Trophoblast cell (in vitro differentiated cells and primary cell): Measurements from ENCODE around the gene TBC1D21.
A peak's percentile ranks its signal among the peaks of the same experiment; 100 is the strongest.

ENCODE experiments used
- DNase-seq, 2 donors: peaks; one replicate each; pipeline ENCODE4 v3.0.0-alpha.2; 2016
- H2AFZ ChIP-seq: 2 replicates; pipeline ENCODE4 v1.6.1; 2013; ENCODE audit warnings: low read length, moderate library complexity, mild to moderate bottlenecking; ENCODE audit not compliant: insufficient read depth, poor library complexity
- H2AK5ac ChIP-seq: 2 replicates; pipeline ENCODE4 v1.6.1; 2013; ENCODE audit warnings: mild to moderate bottlenecking, low read length
- H2BK120ac ChIP-seq: 2 replicates; pipeline ENCODE4 v1.6.1; 2013; ENCODE audit warnings: low read length, mild to moderate bottlenecking, moderate library complexity; ENCODE audit not compliant: insufficient read depth, poor library complexity
- H2BK12ac ChIP-seq: 2 replicates; pipeline ENCODE4 v1.6.1; 2013; ENCODE audit warnings: mild to moderate bottlenecking, low read length, moderate library complexity
- H2BK5ac ChIP-seq: 2 replicates; pipeline ENCODE4 v1.6.1; 2013; ENCODE audit warnings: low read length, low read depth, moderate library complexity, mild to moderate bottlenecking; ENCODE audit not compliant: poor library complexity
- H3K14ac ChIP-seq: 2 replicates; pipeline ENCODE4 v1.6.1; 2013; ENCODE audit warnings: mild to moderate bottlenecking, low read length
- H3K18ac ChIP-seq: 2 replicates; pipeline ENCODE4 v1.6.1; 2013; ENCODE audit warnings: mild to moderate bottlenecking, low read length
- H3K23ac ChIP-seq: 2 replicates; pipeline ENCODE4 v1.6.1; 2013; ENCODE audit warnings: low read length
- H3K27ac ChIP-seq: 2 replicates; pipeline ENCODE4 v1.5.1; 2013; ENCODE audit warnings: low read depth, mild to moderate bottlenecking, inconsistent platforms, low read length, moderate library complexity
- H3K27me3 ChIP-seq: 2 replicates; pipeline ENCODE4 v1.6.1; 2013; ENCODE audit warnings: inconsistent platforms, mild to moderate bottlenecking, low read length, moderate library complexity; ENCODE audit not compliant: insufficient read depth
- H3K36me3 ChIP-seq, 2 experiments: 1 replicate in 1 of 2; 2 replicates in 1 of 2; pipeline ENCODE4 v1.6.1; 2013; ENCODE audit warnings: low read length in 2 of 2, mild to moderate bottlenecking in 2 of 2, moderate library complexity in 1 of 2; ENCODE audit not compliant: insufficient read depth in 2 of 2, control insufficient read depth in 1 of 2
- H3K4ac ChIP-seq: 2 replicates; pipeline ENCODE4 v1.6.1; 2013; ENCODE audit warnings: low read depth, mild to moderate bottlenecking, low read length, moderate library complexity
- H3K4me1 ChIP-seq, 2 experiments: 1 replicate in 1 of 2; 2 replicates in 1 of 2; pipeline ENCODE4 v1.6.1; 2013; ENCODE audit warnings: low read length in 2 of 2, mild to moderate bottlenecking in 2 of 2, moderate library complexity in 1 of 2; ENCODE audit not compliant: insufficient read depth in 2 of 2, control insufficient read depth in 1 of 2
- H3K4me2 ChIP-seq: 2 replicates; pipeline ENCODE4 v1.6.1; 2013; ENCODE audit warnings: inconsistent platforms, mild to moderate bottlenecking, low read length, moderate library complexity
- H3K4me3 ChIP-seq: 2 replicates; pipeline ENCODE4 v1.5.1; 2013; ENCODE audit warnings: mild to moderate bottlenecking, low read depth, low read length, inconsistent platforms
- H3K79me1 ChIP-seq: one replicate; pipeline ENCODE4 v1.6.1; 2013; ENCODE audit warnings: low read length
- H3K79me2 ChIP-seq: 2 replicates; pipeline ENCODE4 v1.6.1; 2013; ENCODE audit warnings: low read length, mild to moderate bottlenecking; ENCODE audit not compliant: control insufficient read depth, insufficient read depth, poor library complexity
- H3K9ac ChIP-seq: 2 replicates; pipeline ENCODE4 v1.6.1; 2013; ENCODE audit warnings: mild to moderate bottlenecking, low read length
- H3K9me3 ChIP-seq: 2 replicates; pipeline ENCODE4 v1.6.1; 2013; ENCODE audit warnings: low read depth, mild to moderate bottlenecking, control low read depth, inconsistent platforms, low read length; ENCODE audit not compliant: insufficient read depth
- H4K12ac ChIP-seq: 2 replicates; pipeline ENCODE4 v1.6.1; 2013; ENCODE audit warnings: low read depth, mild to moderate bottlenecking, low read length, moderate library complexity
- H4K8ac ChIP-seq: 2 replicates; pipeline ENCODE4 v1.6.1; 2013; ENCODE audit warnings: low read depth, mild to moderate bottlenecking, low read length, moderate library complexity
- H4K91ac ChIP-seq: one replicate; pipeline ENCODE4 v1.6.1; 2013; ENCODE audit warnings: low read depth, mild to moderate bottlenecking, low read length, moderate library complexity
- WGBS: extraction: QIAGEN DNeasy Blood & Tissue Kit; methylation state at CpG from one replicate; pipeline ENCODE4 v1.1.7; 2013; ENCODE audit warnings: missing lambda C conversion rate; ENCODE audit not compliant: insufficient read length, insufficient coverage; ENCODE audit errors: extremely low coverage; 5-methylcytosine and 5-hydroxymethylcytosine counted together

Gene TBC1D21

GRCh38 chr15:73907035-73907408 is 33.7 kb downstream of the TBC1D21 start:
- no peak overlapping the region for H4K8ac ChIP-seq
- H2BK5ac ChIP-seq = no peak overlapping the region
- H2AFZ ChIP-seq = no peak overlapping the region
- H3K4me3 ChIP-seq = no peak overlapping the region
- no peak overlapping the region for H2BK12ac ChIP-seq
- H2AK5ac ChIP-seq = no peak overlapping the region
- no peaks in the 10 kb centered on the region for H3K36me3 ChIP-seq
- no peaks in the 10 kb centered on the region for H3K79me1 ChIP-seq
- no peak overlapping the region for H4K91ac ChIP-seq
- no CpG with 5 or more reads among the region's 2 CpGs for WGBS
- no peak overlapping the region for H3K14ac ChIP-seq
- no peaks in the 10 kb centered on the region for H3K27me3 ChIP-seq
- H3K23ac ChIP-seq = no peak overlapping the region
- no peaks in the 10 kb centered on the region for H3K79me2 ChIP-seq
- no peak overlapping the region for H2BK120ac ChIP-seq
- no peak overlapping the region for H3K4me2 ChIP-seq
- H3K27ac ChIP-seq = no peak overlapping the region
- H4K12ac ChIP-seq = no peak overlapping the region
- H3K4me1 ChIP-seq = no peaks in the 10 kb centered on the region
- no peak for DNase-seq
- H3K18ac ChIP-seq = no peak overlapping the region
- no peak overlapping the region for H3K4ac ChIP-seq
- no peak overlapping the region for H3K9ac ChIP-seq
- no peaks in the 10 kb centered on the region for H3K9me3 ChIP-seq

GRCh38 chr15:73908030-73908821 is 34.9 kb downstream of the TBC1D21 start:
- no peak overlapping the region for H4K12ac ChIP-seq
- H3K27me3 ChIP-seq = no peaks in the 10 kb centered on the region
- H3K79me2 ChIP-seq = no peaks in the 10 kb centered on the region
- no peak overlapping the region for H3K14ac ChIP-seq
- no peak overlapping the region for H3K23ac ChIP-seq
- H2AK5ac ChIP-seq = no peak overlapping the region
- no peak overlapping the region for H3K27ac ChIP-seq
- no peak overlapping the region for H3K18ac ChIP-seq
- no peak overlapping the region for H3K4ac ChIP-seq
- no peaks in the 10 kb centered on the region for H3K9me3 ChIP-seq
- no peak overlapping the region for H3K9ac ChIP-seq
- WGBS = no CpG with 5 or more reads among the region's 7 CpGs
- no peak overlapping the region for H4K91ac ChIP-seq
- no peak overlapping the region for H2BK5ac ChIP-seq
- H3K4me3 ChIP-seq = no peak overlapping the region
- H3K79me1 ChIP-seq = no peaks in the 10 kb centered on the region
- H4K8ac ChIP-seq = no peak overlapping the region
- H3K4me2 ChIP-seq = no peak overlapping the region
- no peaks in the 10 kb centered on the region for H3K36me3 ChIP-seq
- H3K4me1 ChIP-seq = no peaks in the 10 kb centered on the region
- H2BK12ac ChIP-seq = no peak overlapping the region
- no peak overlapping the region for H2AFZ ChIP-seq
- H2BK120ac ChIP-seq = no peak overlapping the region
- peak; percentile 75 to 86 for DNase-seq

GRCh38 chr15:73908822-73909122 is 35.4 kb downstream of the TBC1D21 start:
- H3K23ac ChIP-seq = no peak overlapping the region
- no CpG with 5 or more reads among the region's 2 CpGs for WGBS

GRCh38 chr15:73909651-73910050 is 36.3 kb downstream of the TBC1D21 start:
- H3K36me3 ChIP-seq = no peaks in the 10 kb centered on the region
- DNase-seq = no peak
- no peak overlapping the region for H3K4me2 ChIP-seq
- H3K79me2 ChIP-seq = no peaks in the 10 kb centered on the region
- H3K4ac ChIP-seq = no peak overlapping the region
- H4K12ac ChIP-seq = no peak overlapping the region
- no peak overlapping the region for H4K91ac ChIP-seq
- no peaks in the 10 kb centered on the region for H3K79me1 ChIP-seq
- no peaks in the 10 kb centered on the region for H3K4me1 ChIP-seq
- H4K8ac ChIP-seq = no peak overlapping the region
- no peaks in the 10 kb centered on the region for H3K27me3 ChIP-seq
- no peak overlapping the region for H3K27ac ChIP-seq
- H3K4me3 ChIP-seq = no peak overlapping the region
- no peak overlapping the region for H2AFZ ChIP-seq
- no peaks in the 10 kb centered on the region for H3K9me3 ChIP-seq
- no peak overlapping the region for H3K18ac ChIP-seq
- H2BK5ac ChIP-seq = no peak overlapping the region
- H2BK12ac ChIP-seq = no peak overlapping the region
- no peak overlapping the region for H2AK5ac ChIP-seq
- H2BK120ac ChIP-seq = no peak overlapping the region
- H3K23ac ChIP-seq = no peak overlapping the region
- WGBS = no CpG with 5 or more reads among the region's 2 CpGs
- H3K14ac ChIP-seq = no peak overlapping the region
- H3K9ac ChIP-seq = no peak overlapping the region

More at GRCh38 chr15:73908822-73909122, 35.4 kb downstream of the TBC1D21 start:
- Histone ChIP-seq H3K4me1 (no peaks in the 10 kb centered on the region), H4K8ac (no peak overlapping the region), H3K36me3 (no peaks in the 10 kb centered on the region), H2AK5ac (no peak overlapping the region), H3K14ac (no peak overlapping the region), H3K18ac (no peak overlapping the region), H2BK5ac (no peak overlapping the region), H3K4me3 (no peak overlapping the region), H3K9me3 (no peaks in the 10 kb centered on the region), H3K79me2 (no peaks in the 10 kb centered on the region), H3K4ac (no peak overlapping the region), H2BK12ac (no peak overlapping the region), H3K79me1 (no peaks in the 10 kb centered on the region), H2BK120ac (no peak overlapping the region), H4K12ac (no peak overlapping the region), H3K9ac (no peak overlapping the region), H2AFZ (no peak overlapping the region), H3K27me3 (no peaks in the 10 kb centered on the region), H3K27ac (no peak overlapping the region), H3K4me2 (no peak overlapping the region), H4K91ac (no peak overlapping the region)
- DNase-seq = no peak
